WTC11 (cell line): ENCODE data around the gene LTBP1. TPM values are rescaled to one million over a fixed set of nuclear protein-coding genes. Genes with fewer than 3 reads are reported as not detected.

Source experiments
- ATAC-seq: fragments of 200-7000 bp; cut with Tn5 transposase; 2 replicates; pipeline ENCODE4 v1.10.0; 2021; ENCODE audit warnings: mild to moderate bottlenecking, moderate library complexity
- CTCF ChIA-PET: fragments of 300-600 bp; sonication (Branson Sonifier 250); formaldehyde crosslinking; loops from one replicate; lab custom pipeline; 2021; ENCODE audit warnings: antibody characterized with exemption; lab: Charles Lee
- POLR2A ChIA-PET: fragments of 350-600 bp; sonication (Branson Sonifier 250); formaldehyde crosslinking; loops from one replicate; lab custom pipeline; 2021; ENCODE audit warnings: antibody characterized with exemption; lab: Charles Lee
- DNase-seq: peaks from one replicate; pipeline ENCODE4 v3.0.0; 2021; ENCODE audit warnings: low spot score
- H3K27ac Mint-ChIP-seq: 2 replicates; pipeline ENCODE4 v1.8.0; 2021; ENCODE audit warnings: mixed read lengths
- H3K27me3 Mint-ChIP-seq: 2 replicates; pipeline ENCODE4 v1.8.0; 2021; ENCODE audit warnings: low read depth, mild to moderate bottlenecking, moderate library complexity, mixed read lengths
- H3K36me3 Mint-ChIP-seq: 2 replicates; pipeline ENCODE4 v1.8.0; 2021; ENCODE audit warnings: mixed read lengths
- H3K4me1 Mint-ChIP-seq: 2 replicates; pipeline ENCODE4 v1.8.0; 2022; ENCODE audit warnings: mixed read lengths
- H3K4me3 Mint-ChIP-seq: 2 replicates; pipeline ENCODE4 v1.8.0; 2021; ENCODE audit warnings: mild to moderate bottlenecking, moderate library complexity, mixed read lengths
- H3K9me3 Mint-ChIP-seq: 2 replicates; pipeline ENCODE4 v1.8.0; 2021; ENCODE audit warnings: mixed read lengths
- ATF1 ChIP-seq: sonication (generic); formaldehyde crosslinking; IDR thresholded peaks from 2 replicates; pipeline ENCODE4 v1.8.1; 2023; ENCODE audit warnings: mild to moderate bottlenecking, moderate library complexity, missing genetic modification reagents
- CREM ChIP-seq: sonication (generic); formaldehyde crosslinking; IDR thresholded peaks from 2 replicates; pipeline ENCODE4 v1.8.1; 2022; ENCODE audit warnings: mild to moderate bottlenecking, missing genetic modification reagents, moderate library complexity
- HMGA2 ChIP-seq: fragments of 250-450 bp; sonication (Bioruptor Pico); IDR thresholded peaks from 2 replicates; pipeline ENCODE4 v1.4.0; 2021; ENCODE audit warnings: mild to moderate bottlenecking, moderate library complexity
- IRF2 ChIP-seq: sonication (generic); formaldehyde crosslinking; IDR thresholded peaks from 2 replicates; pipeline ENCODE4 v1.8.0; 2022; ENCODE audit warnings: low read depth, missing genetic modification reagents, borderline replicate concordance
- JAZF1 ChIP-seq: fragments of 250-450 bp; sonication (Bioruptor Pico); IDR thresholded peaks from 2 replicates; pipeline ENCODE4 v1.9.0; 2021; ENCODE audit warnings: moderate library complexity, mild to moderate bottlenecking, inconsistent platforms
- JUN ChIP-seq: sonication (generic); formaldehyde crosslinking; IDR thresholded peaks from 2 replicates; pipeline ENCODE4 v1.8.0; 2023; ENCODE audit warnings: mild to moderate bottlenecking, missing genetic modification reagents
- NR1H2 ChIP-seq: sonication (generic); formaldehyde crosslinking; IDR thresholded peaks from 2 replicates; pipeline ENCODE4 v1.9.0; 2021; ENCODE audit warnings: mild to moderate bottlenecking, moderate library complexity, missing genetic modification reagents
- OVOL2 ChIP-seq: fragments of 250-450 bp; sonication (Bioruptor Pico); IDR thresholded peaks from 2 replicates; pipeline ENCODE4 v1.9.0; 2021; ENCODE audit warnings: mild to moderate bottlenecking, borderline replicate concordance
- PRRX2 ChIP-seq: fragments of 250-450 bp; sonication (Bioruptor Pico); IDR thresholded peaks from 2 replicates; pipeline ENCODE4 v1.8.0; 2021; ENCODE audit warnings: mild to moderate bottlenecking
- SOX15 ChIP-seq: fragments of 250-450 bp; sonication (Bioruptor Pico); IDR thresholded peaks from 2 replicates; pipeline ENCODE4 v1.9.0; 2021; ENCODE audit warnings: mild to moderate bottlenecking
- SP1 ChIP-seq: sonication (generic); formaldehyde crosslinking; conservative IDR thresholded peaks from 2 replicates; pipeline ENCODE4 v1.8.1; 2022; ENCODE audit warnings: missing genetic modification reagents
- ZNF121 ChIP-seq: sonication (generic); formaldehyde crosslinking; IDR thresholded peaks from 2 replicates; pipeline ENCODE4 v1.8.0; 2023; ENCODE audit warnings: missing genetic modification reagents
- ZNF396 ChIP-seq: fragments of 250-450 bp; sonication (Bioruptor Pico); IDR thresholded peaks from 2 replicates; pipeline ENCODE4 v1.8.0; 2021; ENCODE audit warnings: mild to moderate bottlenecking, moderate library complexity, borderline replicate concordance
- ZNF416 ChIP-seq: fragments of 250-450 bp; sonication (Bioruptor Pico); IDR thresholded peaks from 2 replicates; pipeline ENCODE4 v1.9.0; 2021; ENCODE audit warnings: mild to moderate bottlenecking, inconsistent platforms
- total RNA-seq: library from RNA; stranded (reverse); gene quantifications from 3 replicates; pipeline ENCODE4 v1.2.3, GENCODE V29; 2021
- TF ChIP-seq, protein P1 (sequence below): fragments of 200-600 bp; IDR thresholded peaks from 2 replicates; pipeline ENCODE4 v1.8.0; 2022; ENCODE audit warnings: antibody characterized with exemption
- TF ChIP-seq, protein P2 (sequence below): sonication (generic); formaldehyde crosslinking; IDR thresholded peaks from 2 replicates; pipeline ENCODE4 v1.8.1; 2023; ENCODE audit warnings: mild to moderate bottlenecking, missing genetic modification reagents, borderline replicate concordance
- TF ChIP-seq, protein P3 (sequence below): fragments of 250-450 bp; sonication (Bioruptor Pico); IDR thresholded peaks from 2 replicates; pipeline ENCODE4 v1.9.0; 2021; ENCODE audit warnings: mild to moderate bottlenecking
- TF ChIP-seq, protein P4 (sequence below): sonication (generic); formaldehyde crosslinking; IDR thresholded peaks from 2 replicates; pipeline ENCODE4 v1.8.1; 2023; ENCODE audit warnings: mild to moderate bottlenecking, missing genetic modification reagents
- TF ChIP-seq, protein P5 (sequence below): sonication (generic); formaldehyde crosslinking; IDR thresholded peaks from 2 replicates; pipeline ENCODE4 v1.8.1; 2023; ENCODE audit warnings: mild to moderate bottlenecking, missing genetic modification reagents, moderate library complexity

LTBP1 gene
- total RNA-seq, 1 experiment from 2014 or later: 33.6 TPM

DNA sequence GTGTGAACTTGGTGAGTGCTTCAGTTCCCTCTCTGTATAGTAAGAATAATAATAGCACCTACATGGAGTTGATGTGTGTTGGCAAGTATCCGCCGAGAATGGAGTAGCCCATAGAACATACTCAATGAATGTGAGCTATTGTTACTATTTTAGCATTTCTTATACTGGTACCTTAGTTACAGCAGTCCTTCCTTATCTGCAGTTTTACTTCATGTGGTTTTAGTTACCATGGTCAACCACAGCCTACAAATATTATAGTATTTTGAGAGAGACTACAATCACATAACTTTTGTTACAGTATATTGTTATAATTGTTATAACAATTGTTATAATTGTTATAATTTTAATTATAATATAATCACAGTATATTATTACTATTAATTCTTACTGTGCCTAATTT is 377.2 kb downstream of the LTBP1 start:
- ChIA-PET POLR2A (interaction anchor here (0.6 kb wide), 1 partner anchor 14 kb away, joined by 3 read pairs; no protein-coding TSS in a partner anchor), CTCF (no interaction called here)
- Mint-ChIP-seq H3K27me3 (no peaks in the 10 kb centered on the region), H3K4me1 (no peaks in the 10 kb centered on the region), H3K27ac (no peak overlapping the region), H3K4me3 (no peak overlapping the region), H3K36me3 (no peaks in the 10 kb centered on the region), H3K9me3 (no peaks in the 10 kb centered on the region)
- no peak for ATAC-seq
- no peak for TF ChIP-seq ZNF121 (CRISPR knock-in tag)
- no peak for TF ChIP-seq HMGA2 (CRISPR knock-in tag)
- TF ChIP-seq, protein P1, sequence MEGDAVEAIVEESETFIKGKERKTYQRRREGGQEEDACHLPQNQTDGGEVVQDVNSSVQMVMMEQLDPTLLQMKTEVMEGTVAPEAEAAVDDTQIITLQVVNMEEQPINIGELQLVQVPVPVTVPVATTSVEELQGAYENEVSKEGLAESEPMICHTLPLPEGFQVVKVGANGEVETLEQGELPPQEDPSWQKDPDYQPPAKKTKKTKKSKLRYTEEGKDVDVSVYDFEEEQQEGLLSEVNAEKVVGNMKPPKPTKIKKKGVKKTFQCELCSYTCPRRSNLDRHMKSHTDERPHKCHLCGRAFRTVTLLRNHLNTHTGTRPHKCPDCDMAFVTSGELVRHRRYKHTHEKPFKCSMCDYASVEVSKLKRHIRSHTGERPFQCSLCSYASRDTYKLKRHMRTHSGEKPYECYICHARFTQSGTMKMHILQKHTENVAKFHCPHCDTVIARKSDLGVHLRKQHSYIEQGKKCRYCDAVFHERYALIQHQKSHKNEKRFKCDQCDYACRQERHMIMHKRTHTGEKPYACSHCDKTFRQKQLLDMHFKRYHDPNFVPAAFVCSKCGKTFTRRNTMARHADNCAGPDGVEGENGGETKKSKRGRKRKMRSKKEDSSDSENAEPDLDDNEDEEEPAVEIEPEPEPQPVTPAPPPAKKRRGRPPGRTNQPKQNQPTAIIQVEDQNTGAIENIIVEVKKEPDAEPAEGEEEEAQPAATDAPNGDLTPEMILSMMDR: no peak
- no peak for TF ChIP-seq CREM (CRISPR knock-in tag)
- no peak for TF ChIP-seq IRF2 (CRISPR knock-in tag)
- TF ChIP-seq PRRX2 (CRISPR knock-in tag): no peak
- TF ChIP-seq ZNF416: no peak
- TF ChIP-seq SOX15: no peak
- TF ChIP-seq, protein P2, sequence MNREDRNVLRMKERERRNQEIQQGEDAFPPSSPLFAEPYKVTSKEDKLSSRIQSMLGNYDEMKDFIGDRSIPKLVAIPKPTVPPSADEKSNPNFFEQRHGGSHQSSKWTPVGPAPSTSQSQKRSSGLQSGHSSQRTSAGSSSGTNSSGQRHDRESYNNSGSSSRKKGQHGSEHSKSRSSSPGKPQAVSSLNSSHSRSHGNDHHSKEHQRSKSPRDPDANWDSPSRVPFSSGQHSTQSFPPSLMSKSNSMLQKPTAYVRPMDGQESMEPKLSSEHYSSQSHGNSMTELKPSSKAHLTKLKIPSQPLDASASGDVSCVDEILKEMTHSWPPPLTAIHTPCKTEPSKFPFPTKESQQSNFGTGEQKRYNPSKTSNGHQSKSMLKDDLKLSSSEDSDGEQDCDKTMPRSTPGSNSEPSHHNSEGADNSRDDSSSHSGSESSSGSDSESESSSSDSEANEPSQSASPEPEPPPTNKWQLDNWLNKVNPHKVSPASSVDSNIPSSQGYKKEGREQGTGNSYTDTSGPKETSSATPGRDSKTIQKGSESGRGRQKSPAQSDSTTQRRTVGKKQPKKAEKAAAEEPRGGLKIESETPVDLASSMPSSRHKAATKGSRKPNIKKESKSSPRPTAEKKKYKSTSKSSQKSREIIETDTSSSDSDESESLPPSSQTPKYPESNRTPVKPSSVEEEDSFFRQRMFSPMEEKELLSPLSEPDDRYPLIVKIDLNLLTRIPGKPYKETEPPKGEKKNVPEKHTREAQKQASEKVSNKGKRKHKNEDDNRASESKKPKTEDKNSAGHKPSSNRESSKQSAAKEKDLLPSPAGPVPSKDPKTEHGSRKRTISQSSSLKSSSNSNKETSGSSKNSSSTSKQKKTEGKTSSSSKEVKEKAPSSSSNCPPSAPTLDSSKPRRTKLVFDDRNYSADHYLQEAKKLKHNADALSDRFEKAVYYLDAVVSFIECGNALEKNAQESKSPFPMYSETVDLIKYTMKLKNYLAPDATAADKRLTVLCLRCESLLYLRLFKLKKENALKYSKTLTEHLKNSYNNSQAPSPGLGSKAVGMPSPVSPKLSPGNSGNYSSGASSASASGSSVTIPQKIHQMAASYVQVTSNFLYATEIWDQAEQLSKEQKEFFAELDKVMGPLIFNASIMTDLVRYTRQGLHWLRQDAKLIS (CRISPR knock-in tag): no peak
- no peak for TF ChIP-seq JUN (CRISPR knock-in tag)
- no peak for TF ChIP-seq SP1 (CRISPR knock-in tag)
- no peak for TF ChIP-seq ZNF396 (CRISPR knock-in tag)
- no peak for TF ChIP-seq ATF1 (CRISPR knock-in tag)
- TF ChIP-seq, protein P3, sequence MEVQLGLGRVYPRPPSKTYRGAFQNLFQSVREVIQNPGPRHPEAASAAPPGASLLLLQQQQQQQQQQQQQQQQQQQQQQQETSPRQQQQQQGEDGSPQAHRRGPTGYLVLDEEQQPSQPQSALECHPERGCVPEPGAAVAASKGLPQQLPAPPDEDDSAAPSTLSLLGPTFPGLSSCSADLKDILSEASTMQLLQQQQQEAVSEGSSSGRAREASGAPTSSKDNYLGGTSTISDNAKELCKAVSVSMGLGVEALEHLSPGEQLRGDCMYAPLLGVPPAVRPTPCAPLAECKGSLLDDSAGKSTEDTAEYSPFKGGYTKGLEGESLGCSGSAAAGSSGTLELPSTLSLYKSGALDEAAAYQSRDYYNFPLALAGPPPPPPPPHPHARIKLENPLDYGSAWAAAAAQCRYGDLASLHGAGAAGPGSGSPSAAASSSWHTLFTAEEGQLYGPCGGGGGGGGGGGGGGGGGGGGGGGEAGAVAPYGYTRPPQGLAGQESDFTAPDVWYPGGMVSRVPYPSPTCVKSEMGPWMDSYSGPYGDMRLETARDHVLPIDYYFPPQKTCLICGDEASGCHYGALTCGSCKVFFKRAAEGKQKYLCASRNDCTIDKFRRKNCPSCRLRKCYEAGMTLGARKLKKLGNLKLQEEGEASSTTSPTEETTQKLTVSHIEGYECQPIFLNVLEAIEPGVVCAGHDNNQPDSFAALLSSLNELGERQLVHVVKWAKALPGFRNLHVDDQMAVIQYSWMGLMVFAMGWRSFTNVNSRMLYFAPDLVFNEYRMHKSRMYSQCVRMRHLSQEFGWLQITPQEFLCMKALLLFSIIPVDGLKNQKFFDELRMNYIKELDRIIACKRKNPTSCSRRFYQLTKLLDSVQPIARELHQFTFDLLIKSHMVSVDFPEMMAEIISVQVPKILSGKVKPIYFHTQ: no peak
- TF ChIP-seq JAZF1 (CRISPR knock-in tag): no peak
- TF ChIP-seq NR1H2: no peak
- no peak for DNase-seq

DNA sequence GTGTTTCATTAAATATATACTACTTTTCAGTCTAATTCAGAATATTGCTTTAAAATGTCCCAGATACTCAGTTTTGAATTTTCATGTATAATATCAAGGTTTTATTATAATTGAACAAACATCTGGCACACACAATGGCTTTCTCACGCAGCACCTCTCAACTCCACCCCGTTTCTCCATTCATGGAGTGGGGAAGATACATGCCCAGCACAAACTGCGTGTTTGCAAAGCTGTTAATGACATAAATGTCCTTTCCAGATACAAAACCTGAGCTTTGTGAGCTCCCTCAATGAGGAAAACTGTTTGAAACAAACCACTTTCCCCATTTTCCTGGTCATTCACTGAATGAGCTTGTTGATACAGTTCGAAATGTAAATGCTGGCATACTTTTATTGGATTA is 379.3 kb downstream of the LTBP1 start:
- Mint-ChIP-seq H3K27me3 (no peaks in the 10 kb centered on the region), H3K27ac (no peak overlapping the region), H3K4me1 (no peaks in the 10 kb centered on the region), H3K9me3 (no peaks in the 10 kb centered on the region), H3K4me3 (no peak overlapping the region), H3K36me3 (no peaks in the 10 kb centered on the region)
- no peak for ATAC-seq
- CTCF ChIA-PET: no interaction called here
- POLR2A ChIA-PET: no interaction called here
- DNase-seq: no peak
- no peak for TF ChIP-seq OVOL2 (CRISPR knock-in tag)
- TF ChIP-seq, protein P4, sequence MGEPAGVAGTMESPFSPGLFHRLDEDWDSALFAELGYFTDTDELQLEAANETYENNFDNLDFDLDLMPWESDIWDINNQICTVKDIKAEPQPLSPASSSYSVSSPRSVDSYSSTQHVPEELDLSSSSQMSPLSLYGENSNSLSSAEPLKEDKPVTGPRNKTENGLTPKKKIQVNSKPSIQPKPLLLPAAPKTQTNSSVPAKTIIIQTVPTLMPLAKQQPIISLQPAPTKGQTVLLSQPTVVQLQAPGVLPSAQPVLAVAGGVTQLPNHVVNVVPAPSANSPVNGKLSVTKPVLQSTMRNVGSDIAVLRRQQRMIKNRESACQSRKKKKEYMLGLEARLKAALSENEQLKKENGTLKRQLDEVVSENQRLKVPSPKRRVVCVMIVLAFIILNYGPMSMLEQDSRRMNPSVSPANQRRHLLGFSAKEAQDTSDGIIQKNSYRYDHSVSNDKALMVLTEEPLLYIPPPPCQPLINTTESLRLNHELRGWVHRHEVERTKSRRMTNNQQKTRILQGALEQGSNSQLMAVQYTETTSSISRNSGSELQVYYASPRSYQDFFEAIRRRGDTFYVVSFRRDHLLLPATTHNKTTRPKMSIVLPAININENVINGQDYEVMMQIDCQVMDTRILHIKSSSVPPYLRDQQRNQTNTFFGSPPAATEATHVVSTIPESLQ: no peak
- TF ChIP-seq, protein P5, sequence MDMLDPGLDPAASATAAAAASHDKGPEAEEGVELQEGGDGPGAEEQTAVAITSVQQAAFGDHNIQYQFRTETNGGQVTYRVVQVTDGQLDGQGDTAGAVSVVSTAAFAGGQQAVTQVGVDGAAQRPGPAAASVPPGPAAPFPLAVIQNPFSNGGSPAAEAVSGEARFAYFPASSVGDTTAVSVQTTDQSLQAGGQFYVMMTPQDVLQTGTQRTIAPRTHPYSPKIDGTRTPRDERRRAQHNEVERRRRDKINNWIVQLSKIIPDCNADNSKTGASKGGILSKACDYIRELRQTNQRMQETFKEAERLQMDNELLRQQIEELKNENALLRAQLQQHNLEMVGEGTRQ (CRISPR knock-in tag): no peak
